GM06990 (cell line): Measurements from ENCODE around the gene RMDN2.

ENCODE experiments used
- DNase-seq: peaks from one replicate; pipeline ENCODE4 v3.0.0-alpha.2; 2011; ENCODE audit not compliant: insufficient read length; ENCODE audit errors: extremely low read depth
- H3K27me3 ChIP-seq: replicated peaks from 2 replicates; pipeline ENCODE4 v1.6.0; 2011; ENCODE audit warnings: low read length; ENCODE audit not compliant: control insufficient read depth, insufficient read depth
- H3K36me3 ChIP-seq: 2 replicates; pipeline ENCODE4 v1.5.1; 2011; ENCODE audit warnings: low read length; ENCODE audit not compliant: control insufficient read depth, insufficient read depth
- H3K4me3 ChIP-seq: replicated peaks from 2 replicates; pipeline ENCODE4 v1.5.1; 2011; ENCODE audit warnings: low read depth, mild to moderate bottlenecking, control low read depth, low read length
- TF ChIP-seq, protein P1 (sequence below): IDR thresholded peaks from 2 replicates; pipeline ENCODE4 v1.5.1; 2011; ENCODE audit warnings: low read length, control low read depth, mild to moderate bottlenecking, inconsistent platforms; ENCODE audit not compliant: insufficient read depth, poor library complexity, severe bottlenecking

Gene RMDN2

DNA sequence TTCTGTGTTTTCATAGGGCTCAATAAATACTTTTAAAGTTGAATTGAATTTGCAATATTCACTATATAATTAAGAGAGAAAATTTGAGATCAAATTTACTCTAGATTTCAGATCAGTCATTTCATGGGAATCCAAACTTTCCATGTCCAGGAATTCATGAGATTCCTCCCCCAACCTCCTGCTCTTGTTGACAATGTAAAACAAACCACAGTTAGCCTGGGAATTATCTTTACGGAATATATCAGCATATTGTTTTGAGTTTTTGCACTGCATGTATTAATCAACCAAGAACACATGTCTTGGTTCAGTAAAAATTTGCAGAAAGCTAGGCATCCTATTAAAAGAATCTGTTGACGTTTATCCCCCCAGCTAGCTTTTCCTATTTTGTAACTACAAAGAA lies 108.6 kb downstream of the RMDN2 start:
- DNase-seq, result no peak
- H3K4me3 ChIP-seq, result no peak overlapping the region
- H3K27me3 ChIP-seq, result no peaks in the 10 kb centered on the region
- H3K36me3 ChIP-seq, result no peaks in the 10 kb centered on the region
- TF ChIP-seq, protein P1, sequence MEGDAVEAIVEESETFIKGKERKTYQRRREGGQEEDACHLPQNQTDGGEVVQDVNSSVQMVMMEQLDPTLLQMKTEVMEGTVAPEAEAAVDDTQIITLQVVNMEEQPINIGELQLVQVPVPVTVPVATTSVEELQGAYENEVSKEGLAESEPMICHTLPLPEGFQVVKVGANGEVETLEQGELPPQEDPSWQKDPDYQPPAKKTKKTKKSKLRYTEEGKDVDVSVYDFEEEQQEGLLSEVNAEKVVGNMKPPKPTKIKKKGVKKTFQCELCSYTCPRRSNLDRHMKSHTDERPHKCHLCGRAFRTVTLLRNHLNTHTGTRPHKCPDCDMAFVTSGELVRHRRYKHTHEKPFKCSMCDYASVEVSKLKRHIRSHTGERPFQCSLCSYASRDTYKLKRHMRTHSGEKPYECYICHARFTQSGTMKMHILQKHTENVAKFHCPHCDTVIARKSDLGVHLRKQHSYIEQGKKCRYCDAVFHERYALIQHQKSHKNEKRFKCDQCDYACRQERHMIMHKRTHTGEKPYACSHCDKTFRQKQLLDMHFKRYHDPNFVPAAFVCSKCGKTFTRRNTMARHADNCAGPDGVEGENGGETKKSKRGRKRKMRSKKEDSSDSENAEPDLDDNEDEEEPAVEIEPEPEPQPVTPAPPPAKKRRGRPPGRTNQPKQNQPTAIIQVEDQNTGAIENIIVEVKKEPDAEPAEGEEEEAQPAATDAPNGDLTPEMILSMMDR, result no peak

DNA sequence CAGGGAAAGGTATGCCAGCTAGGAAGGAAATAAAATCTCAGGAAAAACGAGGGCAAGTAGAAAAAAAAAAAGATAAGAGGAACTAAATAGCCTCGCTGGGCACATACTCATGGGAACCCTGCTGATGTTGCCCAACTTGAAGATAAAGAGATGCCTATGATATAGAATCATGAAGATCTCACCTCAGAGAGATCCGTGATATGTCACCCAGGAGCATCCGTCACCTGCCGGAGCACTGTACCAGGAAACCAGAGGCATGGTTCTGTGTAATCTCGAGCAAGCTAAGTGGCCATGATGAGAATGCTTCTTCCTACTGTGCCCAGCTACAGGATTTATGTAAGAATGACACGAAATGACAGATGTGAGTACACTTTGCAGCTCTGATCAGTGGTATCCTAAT lies 110.9 kb downstream of the RMDN2 start:
- no peaks in the 10 kb centered on the region for H3K27me3 ChIP-seq
- H3K4me3 ChIP-seq, result no peak overlapping the region
- DNase-seq, result no peak
- TF ChIP-seq, protein P1, result no peak
- no peaks in the 10 kb centered on the region for H3K36me3 ChIP-seq

DNA sequence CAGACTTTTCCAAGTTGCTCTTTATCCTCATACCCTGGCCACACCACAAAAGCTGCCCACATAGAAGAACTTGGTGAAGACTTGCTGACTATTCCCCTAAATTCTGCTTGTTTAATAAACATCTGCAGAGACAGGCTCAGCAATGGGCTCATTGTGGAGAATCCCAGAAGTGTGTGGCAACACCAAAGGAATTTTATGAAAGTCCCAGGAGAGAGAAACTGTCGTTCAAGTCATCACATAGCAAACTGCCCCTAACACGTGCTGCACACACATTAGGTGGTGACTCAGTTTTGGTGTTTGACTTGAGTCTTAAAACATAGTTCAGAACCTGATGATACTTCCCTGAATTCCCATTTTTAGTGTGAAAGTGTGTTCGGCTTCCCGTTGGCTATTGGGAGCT lies 112.2 kb downstream of the RMDN2 start:
- TF ChIP-seq, protein P1, result no peak
- H3K36me3 ChIP-seq, result no peaks in the 10 kb centered on the region
- no peaks in the 10 kb centered on the region for H3K27me3 ChIP-seq
- DNase-seq, result no peak
- no peak overlapping the region for H3K4me3 ChIP-seq

DNA sequence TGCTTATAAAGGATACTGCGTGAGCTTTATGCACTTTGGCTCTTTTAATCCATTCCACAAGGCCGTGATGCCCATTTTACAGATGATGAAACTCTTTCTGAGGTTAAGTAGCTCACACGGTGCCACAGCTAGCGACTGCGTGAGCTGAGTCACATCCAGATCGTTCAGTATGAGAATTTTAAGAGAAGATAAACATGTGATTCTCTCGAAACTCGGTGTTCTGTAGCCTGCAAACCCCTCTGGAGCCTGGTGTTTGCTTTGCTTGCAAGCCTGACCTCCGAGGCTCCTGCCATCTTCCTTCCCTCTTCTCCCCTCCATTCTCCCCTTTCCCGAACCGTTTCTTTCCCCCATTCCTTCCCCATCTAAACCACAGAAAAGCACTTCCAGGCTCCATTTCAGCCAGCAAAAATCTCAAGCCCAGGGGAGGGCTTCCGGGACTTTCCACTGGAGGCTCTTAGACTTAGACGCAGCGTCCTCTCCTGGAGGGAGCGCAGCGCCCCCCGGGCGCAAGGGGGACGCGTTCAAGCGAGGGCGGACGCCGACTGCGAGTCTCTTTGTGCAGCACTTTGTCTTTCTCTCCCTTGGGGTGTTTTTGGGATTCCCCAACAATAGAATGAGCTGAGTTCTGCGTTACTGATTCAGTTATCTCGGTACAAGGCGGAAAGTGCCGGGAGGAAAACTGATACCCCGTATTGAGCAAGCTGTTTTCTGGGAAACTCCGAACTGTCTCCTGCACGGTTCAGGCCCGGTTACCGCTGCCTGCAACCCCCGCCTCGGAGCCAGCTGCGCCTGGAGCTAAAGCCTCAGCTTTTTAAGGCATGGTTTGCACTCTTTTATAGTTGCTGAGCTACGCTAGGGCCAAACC lies 112.9 kb downstream of the RMDN2 start:
- peak overlapping the region; percentile 54 for H3K4me3 ChIP-seq
- TF ChIP-seq, protein P1, result peak; percentile 76
- H3K27me3 ChIP-seq, result no peaks in the 10 kb centered on the region
- H3K36me3 ChIP-seq, result no peaks in the 10 kb centered on the region
- DNase-seq, result peak; percentile 89

DNA sequence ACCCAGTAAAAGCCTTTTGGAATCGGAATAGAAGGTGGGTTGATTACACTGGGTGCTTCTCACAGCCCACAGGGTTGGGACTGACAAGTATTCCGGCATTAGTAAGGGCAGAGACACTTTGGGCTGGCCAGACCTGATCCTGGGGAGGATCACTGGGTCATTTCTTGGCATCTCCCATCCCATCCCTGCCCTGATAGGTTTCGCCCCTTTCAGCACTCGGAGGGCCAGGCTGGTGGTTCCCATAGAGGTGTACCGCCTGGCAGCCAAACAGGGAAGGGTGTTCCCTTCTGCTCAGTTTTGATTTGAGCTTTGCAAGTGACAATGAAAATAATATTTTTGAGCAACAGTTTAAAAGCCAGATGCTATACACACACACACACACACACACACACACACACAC lies 113.6 kb downstream of the RMDN2 start:
- Histone ChIP-seq H3K27me3 (no peaks in the 10 kb centered on the region), H3K36me3 (no peaks in the 10 kb centered on the region), H3K4me3 (peak overlapping the region; percentile 54)
- TF ChIP-seq, protein P1, result no peak
- no peak for DNase-seq
